Right kidney (tissue), 1 donor: Measurements from ENCODE around the gene MOGAT2.

ENCODE experiments used
- DNase-seq: peaks from one replicate; pipeline ENCODE4 v3.0.0-alpha.2; 2016

Gene MOGAT2

GRCh38 chr11:75760243-75760642 lies 42.6 kb downstream of the MOGAT2 start:
- no peak for DNase-seq

- DNase-seq = no peak
These were observed 43.3 kb downstream of the MOGAT2 start for GRCh38 chr11:75760710-75761493.

DNA sequence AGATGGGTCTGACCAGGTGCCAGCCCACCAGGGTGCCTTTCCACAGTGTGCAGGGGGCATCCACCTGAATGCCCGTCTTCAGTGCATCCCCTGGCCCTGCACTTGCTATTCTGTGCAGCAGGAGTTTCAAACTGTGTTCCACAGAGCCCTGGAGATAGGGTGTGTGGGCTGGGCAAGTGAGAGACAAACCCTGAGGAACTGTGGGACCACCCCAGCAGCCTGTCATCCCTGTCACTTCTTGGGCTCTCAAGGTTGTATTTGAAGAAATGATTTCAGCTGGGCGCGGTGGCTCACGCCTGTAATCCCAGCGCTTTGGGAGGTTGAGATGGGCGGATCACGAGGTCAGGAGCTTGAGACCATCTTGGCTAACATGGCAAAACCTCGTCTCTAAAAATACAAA lies 44.5 kb downstream of the MOGAT2 start:
- DNase-seq = no peak

DNA sequence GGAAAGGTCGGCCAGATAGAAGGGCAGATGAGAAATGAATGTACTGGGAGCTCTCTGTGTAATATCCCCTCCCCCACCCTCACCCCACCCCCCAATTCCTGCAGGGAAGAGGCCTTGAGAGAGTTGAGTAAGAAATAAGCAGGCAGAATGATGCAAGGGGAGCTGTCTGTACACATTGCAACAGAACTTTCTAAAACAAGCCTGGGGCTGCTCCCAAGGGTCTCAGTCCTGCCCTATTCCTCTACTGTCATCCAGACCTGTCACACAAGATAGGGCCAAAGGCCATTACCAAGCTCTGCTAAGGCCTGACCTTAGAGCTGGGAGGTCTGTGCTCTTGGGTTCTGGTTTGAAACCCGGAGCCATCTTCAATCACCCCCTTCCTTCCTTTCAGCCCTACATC lies 45.2 kb downstream of the MOGAT2 start:
- DNase-seq = no peak

DNA sequence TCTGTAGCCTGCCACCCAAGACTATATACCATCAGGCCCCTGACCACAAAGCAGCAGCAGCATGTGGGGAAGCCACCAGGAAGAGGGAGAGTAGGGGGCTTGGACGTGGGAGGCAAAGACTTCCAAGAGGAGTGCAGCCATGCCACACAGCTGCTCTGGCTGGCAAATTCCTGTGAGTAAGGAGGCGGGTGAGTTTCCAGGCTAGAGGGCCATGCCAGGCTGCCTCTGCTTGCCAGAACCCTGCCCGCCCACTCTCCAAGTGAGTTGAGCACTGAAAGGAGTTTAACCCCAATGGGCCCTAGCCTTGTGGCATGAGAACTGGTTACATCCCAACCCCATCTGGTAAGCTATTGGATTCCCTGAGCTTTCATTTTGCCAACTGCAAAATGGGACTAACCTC lies 46.2 kb downstream of the MOGAT2 start:
- DNase-seq = no peak

DNA sequence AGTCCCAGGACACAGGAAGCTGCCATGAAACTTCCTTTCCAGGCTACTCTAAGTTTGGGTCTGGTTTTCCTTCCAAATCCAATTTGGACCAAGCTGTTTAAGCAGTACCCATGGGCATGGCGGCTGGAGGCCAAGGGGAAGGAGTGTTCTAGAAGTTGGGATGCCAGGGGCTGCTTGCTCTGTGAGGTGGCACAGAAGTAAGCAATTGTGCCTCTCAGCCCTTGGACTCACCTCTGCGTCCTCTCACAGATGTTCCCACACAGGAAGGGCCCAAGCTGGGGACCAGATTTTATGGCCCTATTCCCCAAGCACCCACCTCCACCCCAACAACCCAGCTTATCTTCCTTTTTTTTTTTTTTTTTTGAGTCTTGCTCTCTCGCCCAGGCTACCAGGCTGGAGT lies 47.5 kb downstream of the MOGAT2 start:
- no peak for DNase-seq

- no peak for DNase-seq
These were observed 49.0 kb downstream of the MOGAT2 start for GRCh38 chr11:75766443-75767227.

- no peak for DNase-seq
These were observed 49.6 kb downstream of the MOGAT2 start for GRCh38 chr11:75767228-75767572.

DNA sequence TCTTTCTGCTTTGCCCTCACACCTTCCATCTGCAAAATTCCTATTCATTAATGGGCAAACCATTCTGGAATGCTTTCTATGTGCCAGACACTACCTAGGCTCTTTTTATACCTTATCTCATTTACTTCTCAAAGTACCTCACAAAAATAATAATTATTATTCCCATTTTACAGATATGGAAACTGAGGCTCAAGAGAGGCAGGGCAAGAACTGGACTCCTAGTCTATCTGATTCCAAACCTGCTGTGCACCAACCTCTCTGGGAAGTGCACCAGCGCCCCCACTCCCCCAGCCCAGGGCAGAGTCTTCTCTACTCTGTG lies 50.1 kb downstream of the MOGAT2 start:
- no peak for DNase-seq

DNA sequence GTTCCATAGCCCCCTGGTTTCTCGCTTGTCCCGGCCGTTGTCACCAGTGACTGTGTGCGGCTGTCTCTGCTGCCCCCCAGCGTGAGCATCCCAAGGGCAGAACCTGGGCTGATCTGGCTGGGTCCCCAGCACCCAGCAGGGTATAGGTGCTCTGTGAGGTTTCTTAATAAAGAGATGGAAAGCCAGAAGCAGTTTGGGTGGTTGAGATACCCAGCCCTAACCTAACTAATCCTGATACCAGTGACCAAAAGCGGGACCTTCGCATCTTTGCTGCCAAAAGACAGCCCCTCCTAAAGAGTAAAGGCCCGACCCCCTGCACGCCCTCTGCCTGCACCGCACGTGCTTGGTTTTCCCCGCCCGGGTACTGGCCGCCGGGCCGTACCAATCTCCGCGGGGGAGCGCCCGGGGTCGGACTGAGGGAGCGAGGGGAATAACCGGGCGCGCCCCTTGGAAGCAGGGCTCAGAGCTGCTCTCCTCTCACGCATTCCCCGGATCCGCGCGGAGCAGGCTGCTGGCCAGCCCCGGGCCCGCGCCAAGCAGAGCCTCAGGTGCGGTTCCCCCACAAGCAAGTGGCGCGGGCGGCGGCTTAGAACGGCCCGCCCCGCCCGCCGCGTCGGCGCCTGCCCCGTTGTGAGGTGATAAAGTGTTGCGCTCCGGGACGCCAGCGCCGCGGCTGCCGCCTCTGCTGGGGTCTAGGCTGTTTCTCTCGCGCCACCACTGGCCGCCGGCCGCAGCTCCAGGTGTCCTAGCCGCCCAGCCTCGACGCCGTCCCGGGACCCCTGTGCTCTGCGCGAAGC lies 50.7 kb downstream of the MOGAT2 start, which contains the start of gene DGAT2:
TSS of gene DGAT2 (plus strand) at position 667 of the 797 bp plus-strand sequence. CDS start 214 bp downstream, outside the sequence.
- DNase-seq = peak; percentile 91

- DNase-seq = no peak
These were observed 51.5 kb downstream of the MOGAT2 start for GRCh38 chr11:75768909-75769771.

GRCh38 chr11:75770102-75770501 lies 52.5 kb downstream of the MOGAT2 start:
- DNase-seq = no peak

DNA sequence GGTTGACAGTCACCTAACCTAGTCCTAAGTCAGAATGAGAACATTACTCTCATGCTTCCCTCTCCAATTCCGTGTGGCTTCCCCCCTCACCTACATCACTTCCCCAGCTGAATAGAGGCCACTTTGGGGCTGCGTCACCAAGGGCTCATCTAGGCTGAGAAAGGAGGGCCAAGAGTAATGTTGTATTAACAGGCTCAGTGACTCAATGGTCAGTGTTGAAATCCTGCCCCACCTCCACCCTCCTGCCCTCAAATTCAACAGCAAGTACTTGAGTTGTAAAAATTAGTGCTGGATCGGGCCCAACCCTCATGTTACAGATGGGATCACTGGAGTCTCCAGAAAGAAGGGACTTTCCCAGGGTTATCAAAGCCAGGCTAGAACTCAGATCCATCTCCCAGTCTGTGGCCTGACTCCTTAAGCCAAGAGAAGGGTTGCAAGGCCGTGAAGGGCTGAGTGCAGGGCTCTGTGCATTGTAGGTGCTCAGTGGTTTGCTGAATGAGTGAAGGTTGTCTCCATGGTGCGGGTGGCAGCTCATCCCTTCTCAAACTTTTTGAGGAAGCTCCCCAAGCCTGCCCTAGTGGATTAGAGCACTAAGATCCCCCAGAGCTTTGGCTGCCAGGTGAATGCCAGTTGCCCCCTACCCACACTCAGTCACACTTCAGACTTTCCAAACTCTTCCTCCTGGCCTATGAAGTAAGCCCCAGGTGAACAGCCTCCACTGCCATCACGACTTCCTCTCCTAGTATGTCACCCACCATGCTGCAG lies 54.2 kb downstream of the MOGAT2 start:
- DNase-seq = no peak

- no peak for DNase-seq
These were observed 56.1 kb downstream of the MOGAT2 start for GRCh38 chr11:75773595-75774353.

GRCh38 chr11:75775056-75775455 lies 57.4 kb downstream of the MOGAT2 start:
- no peak for DNase-seq

DNA sequence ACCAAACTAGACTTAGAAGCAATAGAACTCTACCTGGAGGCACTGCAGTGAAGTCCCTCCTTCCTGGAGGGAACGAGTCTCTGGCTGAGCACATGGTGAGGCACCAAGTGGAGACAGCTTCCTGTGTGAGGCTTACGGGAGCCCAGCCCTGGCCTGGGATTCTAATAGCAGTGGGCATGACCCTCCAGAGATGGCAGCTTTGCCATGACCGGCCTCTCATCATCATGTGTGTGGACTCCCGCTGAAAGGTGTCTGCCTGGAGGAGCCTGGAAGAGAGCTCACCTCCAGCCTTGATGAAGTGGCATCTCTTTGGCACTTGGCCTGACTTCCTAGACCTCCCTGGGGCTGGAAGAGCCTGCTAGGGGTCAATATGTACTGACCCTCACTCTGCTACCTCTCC lies 58.9 kb downstream of the MOGAT2 start:
- no peak for DNase-seq

DNA sequence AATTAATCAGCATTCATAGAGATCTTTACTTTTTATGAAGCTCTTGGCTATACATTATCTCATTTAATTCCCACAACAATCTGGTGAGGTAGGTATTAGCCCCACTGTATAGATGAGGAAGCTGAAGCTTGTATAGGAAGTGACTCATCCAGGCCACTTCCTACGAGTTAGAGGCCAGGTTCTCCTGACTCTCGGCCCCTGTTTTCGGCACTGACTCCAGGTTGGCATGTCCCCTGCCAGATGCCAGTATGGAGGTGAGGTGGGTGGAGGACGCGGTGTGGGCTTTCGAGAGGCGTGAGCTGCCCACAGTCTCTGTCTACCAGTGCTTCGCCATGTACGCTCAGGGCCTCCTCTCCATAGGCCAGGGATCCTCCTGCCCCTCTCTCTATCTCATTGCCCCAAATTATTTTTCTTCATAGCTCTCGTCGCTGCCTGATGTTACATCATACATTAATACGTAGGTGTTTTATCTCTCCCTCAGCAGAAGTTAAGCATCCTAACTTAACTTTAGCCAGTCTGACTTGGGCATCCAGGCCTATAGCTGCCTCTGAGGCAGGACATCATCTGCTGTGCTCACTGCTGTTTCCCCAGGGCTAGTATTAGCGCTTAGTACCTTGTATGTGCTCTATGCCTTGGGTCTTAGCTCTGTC lies 59.9 kb downstream of the MOGAT2 start:
- DNase-seq = no peak

DNA sequence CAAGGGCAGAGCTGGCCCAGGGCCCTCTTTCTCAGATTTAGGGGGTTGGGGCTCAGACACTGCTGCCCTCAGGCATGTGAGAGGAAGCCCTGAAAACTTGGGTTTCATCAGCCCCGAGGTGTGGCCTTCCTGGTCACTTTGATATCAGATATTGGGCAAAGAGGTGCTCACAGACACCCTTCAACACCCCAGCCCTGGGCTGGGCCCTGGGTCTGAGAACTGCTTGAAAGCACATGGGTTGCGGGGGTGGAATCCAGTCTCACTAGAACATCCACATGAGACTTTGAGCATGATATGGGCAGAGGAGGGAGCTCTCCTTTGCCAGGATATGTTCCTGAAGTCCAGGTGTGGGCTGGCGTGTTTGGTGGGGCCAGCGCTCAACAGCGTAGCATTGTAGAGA lies 61.3 kb downstream of the MOGAT2 start:
- DNase-seq = no peak

- DNase-seq = no peak
These were observed 62.3 kb downstream of the MOGAT2 start for GRCh38 chr11:75779960-75780359.

GRCh38 chr11:75780888-75781287 lies 63.2 kb downstream of the MOGAT2 start:
- no peak for DNase-seq
